ENCODE measurements around the gene SSR2.

- no peak for TF ChIP-seq CTCF (optimal IDR thresholded peaks at IDR 0.05 in 1 of 3, IDR thresholded peaks at IDR 0.05 in 1 of 3, conservative IDR thresholded peaks at IDR 0.05 in 1 of 3; ENCODE audit: extremely low read depth in 1 of 3, insufficient read depth in 2 of 3, low read length in 3 of 3)
- TF ChIP-seq EZH2 (IDR thresholded peaks at IDR 0.05; ENCODE audit: low read length): no peak
Observed at GRCh38 chr1:155999964-156000363, 20.8 kb downstream of the SSR2 start.
